ENCODE results near the gene KIF16B. TPM values are rescaled to one million over a fixed set of nuclear protein-coding genes. Genes with fewer than 3 reads are reported as not detected.

Gene KIF16B
- total RNA-seq, 1 donor from 2014 or later, result 7.0 TPM

DNA sequence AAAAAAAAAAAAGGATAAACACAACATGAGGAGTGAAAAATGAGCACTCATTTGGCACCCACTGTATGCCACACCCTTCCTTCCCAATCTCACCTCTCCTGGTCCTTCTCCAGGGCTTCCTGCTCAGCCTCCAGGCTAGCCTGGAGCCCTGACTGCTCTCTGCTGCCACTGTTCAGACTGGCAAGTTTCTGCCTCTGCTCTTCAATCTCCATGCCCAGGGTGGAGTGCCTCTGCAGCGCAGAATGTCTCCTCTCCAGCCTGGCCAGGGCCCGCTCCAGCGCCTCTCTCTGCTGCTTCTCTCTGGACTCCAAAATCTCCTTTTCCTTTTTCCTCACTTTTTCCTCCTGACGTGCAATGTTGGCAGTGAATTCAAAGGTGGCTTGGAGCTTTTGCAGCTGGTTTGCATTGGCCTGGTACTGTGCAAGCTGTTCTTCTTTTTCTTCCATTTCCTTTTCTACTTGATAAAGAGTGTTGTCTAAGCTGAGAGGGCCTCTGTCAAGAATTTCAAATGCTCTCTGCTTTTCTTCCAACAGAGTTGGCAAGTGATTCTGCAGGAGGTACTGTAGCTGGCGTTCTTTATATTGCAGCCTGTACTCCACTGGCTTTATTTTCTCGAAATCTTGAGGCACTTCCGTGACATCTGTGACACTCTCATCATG, 194.4 kb downstream of the KIF16B start:
- H4K20me1 ChIP-seq (ENCODE audit: insufficient read depth, low read length), result no peaks in the 10 kb centered on the region
- DNase-seq (ENCODE audit: low read depth) (no peak), FAIRE-seq (no peak)
- no peak overlapping the region for H3K9ac ChIP-seq (ENCODE audit: low read length)
- Mint-ChIP-seq H3K27me3 (ENCODE audit: low read depth, unreplicated experiment) (no peaks in the 10 kb centered on the region), H3K27ac (ENCODE audit: unreplicated experiment) (no peak overlapping the region), H3K4me1 (ENCODE audit: low read depth, unreplicated experiment) (no peaks in the 10 kb centered on the region), H3K4me3 (ENCODE audit: unreplicated experiment) (no peak overlapping the region), H3K9me3 (ENCODE audit: unreplicated experiment) (peaks cover 2% of the 10 kb centered on the region), H3K36me3 (ENCODE audit: low read depth, unreplicated experiment) (peaks cover 15% of the 10 kb centered on the region)
- H3K4me3 ChIP-seq (ENCODE audit: insufficient read depth, low read depth, low read length), result no peak overlapping the region
- no peak for TF ChIP-seq EZH2 (IDR thresholded peaks at IDR 0.05; ENCODE audit: insufficient read depth, low read length)
- no peaks in the 10 kb centered on the region for H3K9me3 ChIP-seq (ENCODE audit: insufficient read depth, low read depth, low read length)
- H3K27me3 ChIP-seq (ENCODE audit: insufficient read depth, low read length), result no peaks in the 10 kb centered on the region
- H3K4me1 ChIP-seq (ENCODE audit: insufficient read depth, low read length), result no peaks in the 10 kb centered on the region
- H3K27ac ChIP-seq (ENCODE audit: low read depth, low read length), result no peak overlapping the region
- no peaks in the 10 kb centered on the region for H3K79me2 ChIP-seq (ENCODE audit: insufficient read depth, low read length)
- no peak overlapping the region for H2AFZ ChIP-seq (ENCODE audit: low read depth, low read length)
- H3K36me3 ChIP-seq (ENCODE audit: insufficient read depth, low read length), result no peaks in the 10 kb centered on the region
- no peak overlapping the region for H3K4me2 ChIP-seq (ENCODE audit: low read length)

DNA sequence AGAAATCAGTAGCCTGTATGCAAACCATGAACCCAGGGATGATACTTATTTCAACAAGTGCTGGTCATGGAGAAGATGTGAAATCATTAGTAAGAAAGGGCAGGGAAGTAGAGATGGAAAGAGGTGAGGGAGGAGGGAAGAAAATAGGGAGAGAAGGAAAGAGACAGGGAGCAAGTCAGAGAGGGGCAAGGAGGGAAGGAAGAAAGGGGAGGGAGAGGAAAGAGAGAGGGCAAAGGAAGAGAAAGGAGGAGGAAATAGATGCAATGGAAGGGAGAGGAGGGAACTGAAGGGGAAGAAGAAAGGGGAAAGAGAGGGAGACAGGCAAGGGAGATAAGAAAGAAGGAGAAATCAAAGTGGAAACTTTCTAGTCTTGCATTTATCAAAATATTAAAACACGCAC, 195.1 kb downstream of the KIF16B start:
- H3K79me2 ChIP-seq (ENCODE audit: insufficient read depth, low read length), result no peaks in the 10 kb centered on the region
- TF ChIP-seq, protein P1, sequence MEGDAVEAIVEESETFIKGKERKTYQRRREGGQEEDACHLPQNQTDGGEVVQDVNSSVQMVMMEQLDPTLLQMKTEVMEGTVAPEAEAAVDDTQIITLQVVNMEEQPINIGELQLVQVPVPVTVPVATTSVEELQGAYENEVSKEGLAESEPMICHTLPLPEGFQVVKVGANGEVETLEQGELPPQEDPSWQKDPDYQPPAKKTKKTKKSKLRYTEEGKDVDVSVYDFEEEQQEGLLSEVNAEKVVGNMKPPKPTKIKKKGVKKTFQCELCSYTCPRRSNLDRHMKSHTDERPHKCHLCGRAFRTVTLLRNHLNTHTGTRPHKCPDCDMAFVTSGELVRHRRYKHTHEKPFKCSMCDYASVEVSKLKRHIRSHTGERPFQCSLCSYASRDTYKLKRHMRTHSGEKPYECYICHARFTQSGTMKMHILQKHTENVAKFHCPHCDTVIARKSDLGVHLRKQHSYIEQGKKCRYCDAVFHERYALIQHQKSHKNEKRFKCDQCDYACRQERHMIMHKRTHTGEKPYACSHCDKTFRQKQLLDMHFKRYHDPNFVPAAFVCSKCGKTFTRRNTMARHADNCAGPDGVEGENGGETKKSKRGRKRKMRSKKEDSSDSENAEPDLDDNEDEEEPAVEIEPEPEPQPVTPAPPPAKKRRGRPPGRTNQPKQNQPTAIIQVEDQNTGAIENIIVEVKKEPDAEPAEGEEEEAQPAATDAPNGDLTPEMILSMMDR (IDR thresholded peaks at IDR 0.05; ENCODE audit: insufficient read depth, low read depth, low read length), result no peak
- no peak for TF ChIP-seq EZH2 (IDR thresholded peaks at IDR 0.05; ENCODE audit: insufficient read depth, low read length)
- Mint-ChIP-seq H3K9me3 (ENCODE audit: unreplicated experiment) (peaks cover 2% of the 10 kb centered on the region), H3K36me3 (ENCODE audit: low read depth, unreplicated experiment) (peaks cover 15% of the 10 kb centered on the region), H3K27ac (ENCODE audit: unreplicated experiment) (no peak overlapping the region), H3K4me3 (ENCODE audit: unreplicated experiment) (no peak overlapping the region), H3K27me3 (ENCODE audit: low read depth, unreplicated experiment) (no peaks in the 10 kb centered on the region), H3K4me1 (ENCODE audit: low read depth, unreplicated experiment) (no peaks in the 10 kb centered on the region)
- H4K20me1 ChIP-seq (ENCODE audit: insufficient read depth, low read length), result no peaks in the 10 kb centered on the region
- no peak overlapping the region for H3K27ac ChIP-seq (ENCODE audit: low read depth, low read length)
- H3K9ac ChIP-seq (ENCODE audit: low read length), result no peak overlapping the region
- no peak overlapping the region for H3K4me2 ChIP-seq (ENCODE audit: low read length)
- DNase-seq (ENCODE audit: low read depth) (no peak), FAIRE-seq (no peak)
- no peaks in the 10 kb centered on the region for H3K4me1 ChIP-seq (ENCODE audit: insufficient read depth, low read length)
- H3K27me3 ChIP-seq (ENCODE audit: insufficient read depth, low read length), result no peaks in the 10 kb centered on the region
- H3K9me3 ChIP-seq (ENCODE audit: insufficient read depth, low read depth, low read length), result no peaks in the 10 kb centered on the region
- no peak overlapping the region for H3K4me3 ChIP-seq (ENCODE audit: insufficient read depth, low read depth, low read length)
- no peaks in the 10 kb centered on the region for H3K36me3 ChIP-seq (ENCODE audit: insufficient read depth, low read length)
- H2AFZ ChIP-seq (ENCODE audit: low read depth, low read length), result no peak overlapping the region

DNA sequence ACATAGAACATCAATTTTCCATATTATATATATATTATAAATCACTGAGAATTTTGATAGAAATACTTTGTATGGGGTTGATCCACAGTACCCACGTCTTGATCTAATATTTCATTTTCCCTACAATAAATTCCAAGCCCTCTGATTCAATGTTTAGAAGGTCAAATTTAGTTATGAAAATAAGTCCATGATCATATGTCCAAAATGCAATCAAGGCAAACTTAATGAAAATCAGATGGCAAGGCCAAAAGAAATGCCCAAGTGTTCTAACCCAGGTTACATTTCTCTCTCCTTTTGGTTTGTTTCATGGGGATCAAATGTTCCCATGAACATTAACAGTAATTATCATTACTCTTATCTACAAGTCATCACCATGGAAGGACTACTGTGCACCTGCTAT, 203.8 kb downstream of the KIF16B start:
- TF ChIP-seq, protein P1 (IDR thresholded peaks at IDR 0.05; ENCODE audit: insufficient read depth, low read depth, low read length), result no peak
- no peak for TF ChIP-seq EZH2 (IDR thresholded peaks at IDR 0.05; ENCODE audit: insufficient read depth, low read length)
- Histone ChIP-seq H3K79me2 (ENCODE audit: insufficient read depth, low read length) (no peaks in the 10 kb centered on the region), H3K27ac (ENCODE audit: low read depth, low read length) (no peak overlapping the region), H3K27me3 (ENCODE audit: insufficient read depth, low read length) (no peaks in the 10 kb centered on the region), H3K4me1 (ENCODE audit: insufficient read depth, low read length) (peaks cover 3% of the 10 kb centered on the region), H2AFZ (ENCODE audit: low read depth, low read length) (no peak overlapping the region), H4K20me1 (ENCODE audit: insufficient read depth, low read length) (no peaks in the 10 kb centered on the region), H3K4me2 (ENCODE audit: low read length) (no peak overlapping the region), H3K9ac (ENCODE audit: low read length) (no peak overlapping the region), H3K36me3 (ENCODE audit: insufficient read depth, low read length) (no peaks in the 10 kb centered on the region), H3K9me3 (ENCODE audit: insufficient read depth, low read depth, low read length) (no peaks in the 10 kb centered on the region), H3K4me3 (ENCODE audit: insufficient read depth, low read depth, low read length) (no peak overlapping the region)
- Mint-ChIP-seq H3K4me1 (ENCODE audit: low read depth, unreplicated experiment) (peaks cover 7% of the 10 kb centered on the region), H3K9me3 (ENCODE audit: unreplicated experiment) (no peaks in the 10 kb centered on the region), H3K27me3 (ENCODE audit: low read depth, unreplicated experiment) (no peaks in the 10 kb centered on the region), H3K27ac (ENCODE audit: unreplicated experiment) (no peak overlapping the region), H3K36me3 (ENCODE audit: low read depth, unreplicated experiment) (peaks cover 18% of the 10 kb centered on the region), H3K4me3 (ENCODE audit: unreplicated experiment) (no peak overlapping the region)
- DNase-seq (ENCODE audit: low read depth) (no peak), FAIRE-seq (no peak)

Measured in astrocyte (in vitro differentiated cells and primary cell).